GM12878 (cell line): ENCODE data around the gene SHISA6.

Experiments
- CTCF ChIP-seq, 3 experiments: IDR thresholded peaks in 2 of 3; conservative IDR thresholded peaks in 1 of 3; 2 replicates each; pipeline ENCODE4 v1.5.1; 2011; ENCODE audit warnings: low read depth in 3 of 3, low read length in 3 of 3, mild to moderate bottlenecking in 3 of 3, control low read depth in 2 of 3, moderate library complexity in 2 of 3, inconsistent platforms in 1 of 3, mixed read lengths in 1 of 3; ENCODE audit not compliant: control insufficient read depth in 2 of 3, insufficient read depth in 1 of 3; ENCODE audit errors: extremely low read depth in 1 of 3
- HDGF ChIP-seq: fragments of 450-650 bp; IDR thresholded peaks from 2 replicates; pipeline ENCODE4 v1.6.1; 2016; ENCODE audit warnings: antibody characterized with exemption
- KAT2A ChIP-seq: conservative IDR thresholded peaks from 2 replicates; pipeline ENCODE4 v1.6.1; 2011; ENCODE audit warnings: low read depth, low read length; ENCODE audit not compliant: control insufficient read depth
- RAD51 ChIP-seq: fragments of 450-650 bp; IDR thresholded peaks from 2 replicates; pipeline ENCODE4 v1.6.1; 2016; ENCODE audit warnings: moderate library complexity, mild to moderate bottlenecking, inconsistent platforms
- YBX1 ChIP-seq: fragments of 450-650 bp; IDR thresholded peaks from 2 replicates; pipeline ENCODE4 v1.6.1; 2016; ENCODE audit warnings: antibody characterized with exemption

- TF ChIP-seq CTCF (IDR thresholded peaks at IDR 0.05 in 2 of 3, conservative IDR thresholded peaks at IDR 0.05 in 1 of 3; ENCODE audit: control insufficient read depth in 2 of 3, extremely low read depth in 1 of 3, insufficient read depth in 1 of 3, low read depth in 3 of 3, low read length in 3 of 3), result no peak
- TF ChIP-seq YBX1, result no peak
- TF ChIP-seq RAD51, result no peak
- TF ChIP-seq KAT2A, result no peak
- TF ChIP-seq HDGF, result no peak
These were observed 28.2 kb upstream of the SHISA6 start for GRCh38 chr17:11212792-11213191.
